Activated CD8-positive, alpha-beta T cell treated with anti-CD3 and anti-CD28 coated beads for 36 hours (primary cell): ENCODE results near the gene CLCA2. TPM values are rescaled to one million over a fixed set of nuclear protein-coding genes. Genes with fewer than 3 reads are reported as not detected.
A peak's percentile ranks its signal among the peaks of the same experiment; 100 is the strongest.

Source experiments
- ATAC-seq: fragments of 200-7000 bp; cut with Tn5 transposase; one replicate; pipeline ENCODE4 v1.10.0; 2021; ENCODE audit warnings: mild to moderate bottlenecking, moderate library complexity
- CTCF ChIA-PET: fragments of 350-600 bp; sonication (Branson Sonifier 250); formaldehyde crosslinking; loops from one replicate; lab custom pipeline; 2021; ENCODE audit warnings: antibody characterized with exemption; lab: Charles Lee
- POLR2A ChIA-PET: fragments of 350-600 bp; sonication (Branson Sonifier 250); formaldehyde crosslinking; loops from one replicate; lab custom pipeline; 2021; ENCODE audit warnings: antibody characterized with exemption; lab: Charles Lee
- DNase-seq: peaks from one replicate; pipeline ENCODE4 v3.0.0-alpha.2; 2020
- H3K27ac Mint-ChIP-seq: one replicate; pipeline ENCODE4 v1.8.0; 2021; ENCODE audit warnings: mild to moderate bottlenecking, mixed read lengths
- H3K27me3 Mint-ChIP-seq: one replicate; pipeline ENCODE4 v1.8.0; 2021; ENCODE audit warnings: mixed read lengths
- H3K36me3 Mint-ChIP-seq: one replicate; pipeline ENCODE4 v1.8.0; 2021; ENCODE audit warnings: low read depth, mixed read lengths
- H3K4me1 Mint-ChIP-seq: one replicate; pipeline ENCODE4 v1.8.0; 2021; ENCODE audit warnings: low read depth, mixed read lengths
- H3K4me3 Mint-ChIP-seq: one replicate; pipeline ENCODE4 v1.8.0; 2021; ENCODE audit warnings: mild to moderate bottlenecking, moderate library complexity, mixed read lengths
- H3K9me3 Mint-ChIP-seq: one replicate; pipeline ENCODE4 v1.8.0; 2021; ENCODE audit warnings: mixed read lengths
- intact Hi-C: fragments of 100-400 bp; cut with micrococcal nuclease; formaldehyde crosslinking; loops from one replicate; pipeline ENCODE4 v1.10.0; 2022
- total RNA-seq, 2 experiments: library from RNA; stranded (reverse); gene quantifications; one replicate each; pipeline ENCODE4 v1.2.3, GENCODE V29; 2021
- TF ChIP-seq, protein P1 (sequence below): fragments of 200-600 bp; IDR thresholded peaks from one replicate; pipeline ENCODE4 v1.8.0; 2022; ENCODE audit warnings: antibody characterized with exemption, mild to moderate bottlenecking

CLCA2 gene
- total RNA-seq, 2 experiments from 2014 or later: not detected

- Mint-ChIP-seq H3K36me3 (no peaks in the 10 kb centered on the region), H3K4me3 (no peak overlapping the region), H3K27me3 (no peaks in the 10 kb centered on the region), H3K4me1 (no peaks in the 10 kb centered on the region), H3K9me3 (no peaks in the 10 kb centered on the region), H3K27ac (no peak overlapping the region)
- ATAC-seq: no peak
- TF ChIP-seq, protein P1, sequence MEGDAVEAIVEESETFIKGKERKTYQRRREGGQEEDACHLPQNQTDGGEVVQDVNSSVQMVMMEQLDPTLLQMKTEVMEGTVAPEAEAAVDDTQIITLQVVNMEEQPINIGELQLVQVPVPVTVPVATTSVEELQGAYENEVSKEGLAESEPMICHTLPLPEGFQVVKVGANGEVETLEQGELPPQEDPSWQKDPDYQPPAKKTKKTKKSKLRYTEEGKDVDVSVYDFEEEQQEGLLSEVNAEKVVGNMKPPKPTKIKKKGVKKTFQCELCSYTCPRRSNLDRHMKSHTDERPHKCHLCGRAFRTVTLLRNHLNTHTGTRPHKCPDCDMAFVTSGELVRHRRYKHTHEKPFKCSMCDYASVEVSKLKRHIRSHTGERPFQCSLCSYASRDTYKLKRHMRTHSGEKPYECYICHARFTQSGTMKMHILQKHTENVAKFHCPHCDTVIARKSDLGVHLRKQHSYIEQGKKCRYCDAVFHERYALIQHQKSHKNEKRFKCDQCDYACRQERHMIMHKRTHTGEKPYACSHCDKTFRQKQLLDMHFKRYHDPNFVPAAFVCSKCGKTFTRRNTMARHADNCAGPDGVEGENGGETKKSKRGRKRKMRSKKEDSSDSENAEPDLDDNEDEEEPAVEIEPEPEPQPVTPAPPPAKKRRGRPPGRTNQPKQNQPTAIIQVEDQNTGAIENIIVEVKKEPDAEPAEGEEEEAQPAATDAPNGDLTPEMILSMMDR: no peak
- CTCF ChIA-PET: no interaction called here
- no peak for DNase-seq
- POLR2A ChIA-PET: no interaction called here
- intact Hi-C loops: no loop called here
Observed at GRCh38 chr1:86410879-86411278, 13.1 kb upstream of the CLCA2 start.

DNA sequence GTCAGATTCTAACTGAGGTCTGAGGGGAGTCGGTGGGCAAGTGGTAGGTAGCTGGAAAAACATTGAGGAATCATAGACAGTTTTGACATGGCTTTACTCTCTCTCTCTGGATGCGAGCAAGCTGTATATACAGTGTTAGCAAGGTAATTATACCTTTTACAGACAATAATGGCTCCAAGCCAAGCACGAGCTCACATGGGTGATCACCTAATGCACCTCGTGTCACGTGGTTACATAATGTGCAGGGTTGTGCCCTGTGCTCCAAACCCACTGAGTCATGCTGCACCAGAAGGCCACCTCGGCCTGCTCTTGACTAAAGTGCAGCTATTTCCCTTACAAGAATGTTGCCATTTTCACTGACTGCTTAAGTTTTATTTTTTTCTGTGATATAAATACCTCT, 7.6 kb upstream of the CLCA2 start:
- no peaks in the 10 kb centered on the region for H3K36me3 Mint-ChIP-seq
- POLR2A ChIA-PET: no interaction called here

DNA sequence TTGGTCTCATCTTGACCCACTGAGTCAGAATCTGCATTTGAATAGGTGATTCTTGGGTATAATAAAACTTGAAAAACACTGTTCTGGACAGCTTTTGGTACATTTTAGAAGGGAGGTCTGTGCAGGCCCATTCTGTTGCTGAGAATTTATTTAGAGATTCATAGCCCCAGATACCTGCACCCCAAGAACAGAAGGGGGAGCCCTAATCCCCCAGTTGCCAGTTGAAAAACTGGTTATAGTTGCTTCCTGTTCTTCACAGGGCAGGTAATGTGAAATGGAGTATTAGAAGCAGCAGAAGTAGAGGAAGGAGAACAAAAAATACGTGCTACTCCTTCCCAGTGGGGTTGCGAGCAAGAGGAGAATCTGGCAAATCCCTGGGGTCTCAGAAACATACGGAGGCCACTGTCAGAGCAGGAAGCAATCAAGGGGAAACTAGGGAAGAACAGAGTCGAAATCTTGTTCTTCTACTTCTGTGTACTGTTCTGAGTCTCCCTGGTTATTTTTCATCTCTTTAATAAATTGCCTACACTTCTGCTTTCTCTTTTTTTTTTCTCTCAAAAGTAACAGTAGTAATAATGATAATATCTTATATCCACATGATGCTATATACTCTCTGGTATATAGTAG, 4.6 kb upstream of the CLCA2 start:
- TF ChIP-seq, protein P1: peak; percentile 57
- Mint-ChIP-seq H3K27me3 (no peaks in the 10 kb centered on the region), H3K4me3 (peak overlapping the region; percentile 14), H3K4me1 (peaks cover 4% of the 10 kb centered on the region), H3K36me3 (no peaks in the 10 kb centered on the region), H3K9me3 (no peaks in the 10 kb centered on the region), H3K27ac (no peak overlapping the region)
- peak; percentile 66 for DNase-seq
- ChIA-PET POLR2A (no interaction called here), CTCF (interaction anchor here (0.6 to 12.8 kb wide), 3 partner anchors 54 to 81 kb away, joined by 4 to 79 read pairs (median 4); no protein-coding TSS in a partner anchor)
- intact Hi-C loops: no loop called here
- peak; percentile 92 for ATAC-seq

More for the DNA sequence above, 7.6 kb upstream of the CLCA2 start:
- DNase-seq: no peak
- Mint-ChIP-seq H3K4me3 (no peak overlapping the region), H3K27ac (no peak overlapping the region), H3K9me3 (no peaks in the 10 kb centered on the region), H3K27me3 (no peaks in the 10 kb centered on the region), H3K4me1 (peaks cover 4% of the 10 kb centered on the region)
- TF ChIP-seq, protein P1: no peak
- intact Hi-C loops: no loop called here
- no peak for ATAC-seq
- CTCF ChIA-PET: interaction anchor here (0.7 to 12.8 kb wide), 3 partner anchors 36 to 84 kb away, joined by 3 to 79 read pairs (median 6); no protein-coding TSS in a partner anchor

GRCh38 chr1:86421601-86422280, 2.2 kb upstream of the CLCA2 start:
- POLR2A ChIA-PET: no interaction called here
- intact Hi-C loops: no loop called here
- Mint-ChIP-seq H3K4me1 (peaks cover 4% of the 10 kb centered on the region), H3K27me3 (peaks cover 3% of the 10 kb centered on the region), H3K9me3 (no peaks in the 10 kb centered on the region), H3K4me3 (no peak overlapping the region), H3K27ac (no peak overlapping the region), H3K36me3 (no peaks in the 10 kb centered on the region)
- TF ChIP-seq, protein P1: no peak
- DNase-seq (no peak), ATAC-seq (no peak)
- CTCF ChIA-PET: interaction anchor here (1.4 to 12.8 kb wide), 2 partner anchors 79 to 86 kb away, joined by 3 to 79 read pairs; no protein-coding TSS in a partner anchor

- Mint-ChIP-seq H3K27ac (no peak overlapping the region), H3K27me3 (peaks cover 3% of the 10 kb centered on the region), H3K36me3 (no peaks in the 10 kb centered on the region), H3K9me3 (no peaks in the 10 kb centered on the region), H3K4me3 (no peak overlapping the region), H3K4me1 (peaks cover 4% of the 10 kb centered on the region)
- POLR2A ChIA-PET: interaction anchor here (0.8 kb wide), 1 partner anchor 20 kb away, joined by 4 read pairs; no protein-coding TSS in a partner anchor
- TF ChIP-seq, protein P1: no peak
- CTCF ChIA-PET: interaction anchor here (0.7 to 12.8 kb wide), 4 partner anchors 51 to 85 kb away, joined by 3 to 79 read pairs (median 4); no protein-coding TSS in a partner anchor
- DNase-seq (no peak), ATAC-seq (no peak)
- intact Hi-C loops: no loop called here
Observed at GRCh38 chr1:86423473-86423872, 498 bp upstream of the CLCA2 start.
